ENCODE data around the gene ZNF484. TPM values are rescaled to one million over a fixed set of nuclear protein-coding genes. Genes with fewer than 3 reads are reported as not detected.
A peak's percentile ranks its signal among the peaks of the same experiment; 100 is the strongest.
"Not testable (repeated sequence)": the region's sequence is repeated elsewhere in the genome, so short reads cannot be mapped to it uniquely, and the experiment has no call there.

The ZNF484 gene
- total RNA-seq, 1 donor from 2014 or later, result 4.0 TPM

- no peak for DNase-seq (ENCODE audit: low read depth)
- H3K4me3 ChIP-seq (ENCODE audit: low read depth, low read length), result peak overlapping the region; percentile 21
- TF ChIP-seq, protein P1, sequence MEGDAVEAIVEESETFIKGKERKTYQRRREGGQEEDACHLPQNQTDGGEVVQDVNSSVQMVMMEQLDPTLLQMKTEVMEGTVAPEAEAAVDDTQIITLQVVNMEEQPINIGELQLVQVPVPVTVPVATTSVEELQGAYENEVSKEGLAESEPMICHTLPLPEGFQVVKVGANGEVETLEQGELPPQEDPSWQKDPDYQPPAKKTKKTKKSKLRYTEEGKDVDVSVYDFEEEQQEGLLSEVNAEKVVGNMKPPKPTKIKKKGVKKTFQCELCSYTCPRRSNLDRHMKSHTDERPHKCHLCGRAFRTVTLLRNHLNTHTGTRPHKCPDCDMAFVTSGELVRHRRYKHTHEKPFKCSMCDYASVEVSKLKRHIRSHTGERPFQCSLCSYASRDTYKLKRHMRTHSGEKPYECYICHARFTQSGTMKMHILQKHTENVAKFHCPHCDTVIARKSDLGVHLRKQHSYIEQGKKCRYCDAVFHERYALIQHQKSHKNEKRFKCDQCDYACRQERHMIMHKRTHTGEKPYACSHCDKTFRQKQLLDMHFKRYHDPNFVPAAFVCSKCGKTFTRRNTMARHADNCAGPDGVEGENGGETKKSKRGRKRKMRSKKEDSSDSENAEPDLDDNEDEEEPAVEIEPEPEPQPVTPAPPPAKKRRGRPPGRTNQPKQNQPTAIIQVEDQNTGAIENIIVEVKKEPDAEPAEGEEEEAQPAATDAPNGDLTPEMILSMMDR (conservative IDR thresholded peaks at IDR 0.05; ENCODE audit: low read depth, low read length), result peak; percentile 34
Observed at GRCh38 chr9:92808726-92809451, 68.9 kb downstream of the ZNF484 start.

DNA sequence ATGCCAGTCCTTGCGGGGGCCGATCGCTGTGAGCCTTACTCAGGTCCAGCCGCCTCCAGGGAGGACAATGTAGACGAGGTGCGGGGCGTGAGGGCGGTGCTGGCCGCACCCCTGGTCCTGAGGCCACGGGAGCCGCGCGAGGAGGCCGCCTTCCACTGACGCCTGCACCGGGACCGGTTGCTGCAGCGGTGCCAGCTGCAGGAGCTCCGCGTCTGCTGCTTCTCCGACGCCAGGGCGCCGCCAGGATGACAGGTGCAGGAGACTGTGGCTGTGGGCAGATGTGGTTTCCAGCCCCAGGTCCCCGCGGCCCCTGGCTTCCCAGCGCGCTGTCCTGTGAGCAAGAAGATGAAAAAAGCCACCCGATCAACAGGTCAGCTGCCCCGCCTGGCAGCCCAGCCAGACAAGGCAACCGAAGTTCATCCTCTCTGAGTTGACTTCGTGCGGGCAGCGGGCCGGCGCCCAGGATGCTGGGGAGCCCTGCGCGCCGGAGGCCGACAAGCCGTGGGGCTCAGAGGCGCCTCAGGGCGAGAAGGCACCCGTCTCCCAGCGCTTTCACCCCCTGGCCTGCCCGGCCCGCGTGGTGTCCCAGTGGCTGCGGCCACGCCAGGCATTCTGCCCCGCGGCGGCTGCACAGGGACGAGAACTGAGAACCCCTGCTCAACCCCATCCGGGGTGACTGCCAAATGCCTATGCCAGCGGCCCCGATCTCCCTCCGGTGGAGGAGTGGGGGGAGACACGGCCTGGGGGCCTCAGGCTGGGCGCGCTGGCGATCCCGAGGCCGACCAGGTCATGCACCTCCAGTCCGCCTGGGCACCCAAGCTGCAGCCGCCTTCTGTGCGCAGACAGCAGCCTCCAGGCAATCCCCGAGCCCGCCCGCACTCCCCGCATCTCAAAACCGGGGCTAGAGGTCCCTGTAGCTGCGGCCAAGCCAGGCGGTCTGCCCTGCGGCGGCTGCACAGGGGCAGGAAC is 69.8 kb downstream of the ZNF484 start:
- TF ChIP-seq, protein P1 (conservative IDR thresholded peaks at IDR 0.05; ENCODE audit: low read depth, low read length), result no peak
- DNase-seq (ENCODE audit: low read depth), result no peak
- H3K4me3 ChIP-seq (ENCODE audit: low read depth, low read length), result no peak overlapping the region

GRCh38 chr9:92807031-92807756 is 70.6 kb downstream of the ZNF484 start:
- H3K4me3 ChIP-seq (ENCODE audit: low read depth, low read length), result no peak overlapping the region
- DNase-seq (ENCODE audit: low read depth), result no peak
- TF ChIP-seq, protein P1 (conservative IDR thresholded peaks at IDR 0.05; ENCODE audit: low read depth, low read length), result no peak

- DNase-seq (ENCODE audit: low read depth), result no peak
- H3K4me3 ChIP-seq (ENCODE audit: low read depth, low read length), result no peak overlapping the region
Observed at GRCh38 chr9:92804727-92805126, 73.1 kb downstream of the ZNF484 start.

GRCh38 chr9:92798358-92798757 is 79.5 kb downstream of the ZNF484 start:
- DNase-seq (ENCODE audit: low read depth), result no peak
- no peak overlapping the region for H3K4me3 ChIP-seq (ENCODE audit: low read depth, low read length)
- TF ChIP-seq, protein P1 (conservative IDR thresholded peaks at IDR 0.05; ENCODE audit: low read depth, low read length), result no peak

More at GRCh38 chr9:92804727-92805126, 73.1 kb downstream of the ZNF484 start:
- TF ChIP-seq, protein P1 (conservative IDR thresholded peaks at IDR 0.05; ENCODE audit: low read depth, low read length), result no peak

DNA sequence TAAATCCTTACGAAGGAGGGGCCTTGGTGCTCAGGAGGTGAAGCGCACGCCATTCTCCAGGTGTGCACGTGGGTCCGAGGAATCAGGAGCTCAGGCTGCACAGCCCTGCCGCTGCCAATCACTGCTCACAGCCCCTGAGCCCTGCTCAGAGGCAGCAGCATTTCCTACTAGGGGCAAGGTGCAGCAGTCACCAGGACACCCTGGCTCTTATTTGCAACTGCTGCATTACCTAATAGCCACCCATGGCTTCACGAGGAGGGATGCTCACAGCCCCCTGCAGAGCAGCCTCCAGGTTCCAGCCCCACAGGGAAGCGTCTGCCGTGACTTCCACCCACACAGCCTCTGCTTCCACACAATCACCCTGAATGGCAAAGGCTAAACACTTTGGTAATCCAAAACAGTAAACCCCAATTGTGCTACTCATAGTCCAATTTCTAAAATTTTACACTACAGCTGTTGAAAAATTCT is 81.5 kb downstream of the ZNF484 start:
- H3K4me3 ChIP-seq (ENCODE audit: low read depth, low read length); DNase-seq (ENCODE audit: low read depth): not testable (repeated sequence)

All from epithelial cell of proximal tubule (primary cell).